OCI-LY3 (cell line): Measurements from ENCODE around the gene EEF1B2.
"Not testable (repeated sequence)": the region's sequence is repeated elsewhere in the genome, so short reads cannot be mapped to it uniquely, and the experiment has no call there.

Experiments used
- H2AFZ ChIP-seq: fragments of 200-600, 300-600 bp; shearing (Covaris generic); 2 replicates; pipeline ENCODE4 v1.6.0; 2014; ENCODE audit warnings: antibody characterized with exemption, low read depth, low read length
- H3K27ac ChIP-seq: fragments of 200-600, 300-600 bp; sonication (generic); 2 replicates; pipeline ENCODE4 v1.5.1; 2014; ENCODE audit warnings: mild to moderate bottlenecking, low read length, moderate library complexity, mixed read lengths
- H3K27me3 ChIP-seq: fragments of 200-600, 300-600 bp; sonication (generic); 2 replicates; pipeline ENCODE4 v1.6.1; 2014; ENCODE audit warnings: low read depth, low read length, mixed read lengths
- H3K36me3 ChIP-seq: fragments of 200-600, 300-600 bp; sonication (generic); replicated peaks from 2 replicates; pipeline ENCODE3; 2014; ENCODE audit warnings: low read depth, low read length, mixed read lengths
- H3K4me1 ChIP-seq: fragments of 300-600, 200-600 bp; sonication (generic); 2 replicates; pipeline ENCODE4 v1.6.1; 2014; ENCODE audit warnings: low read length, mixed read lengths
- H3K4me2 ChIP-seq: fragments of 200-600, 300-600 bp; sonication (generic); 2 replicates; pipeline ENCODE4 v1.6.1; 2014; ENCODE audit warnings: low read length, mixed read lengths
- H3K4me3 ChIP-seq: fragments of 300-600, 200-600 bp; sonication (generic); 2 replicates; pipeline ENCODE4 v1.5.1; 2014; ENCODE audit warnings: antibody characterized with exemption, mild to moderate bottlenecking, low read length, moderate library complexity
- H3K79me2 ChIP-seq: fragments of 300-600, 200-600 bp; shearing (Covaris generic); 2 replicates; pipeline ENCODE4 v1.6.1; 2014; ENCODE audit warnings: mild to moderate bottlenecking, low read length, mixed read lengths
- H3K9ac ChIP-seq: fragments of 300-600, 200-600 bp; shearing (Covaris generic); 2 replicates; pipeline ENCODE4 v1.6.0; 2014; ENCODE audit warnings: mild to moderate bottlenecking, low read length, moderate library complexity
- H3K9me3 ChIP-seq: fragments of 200-600, 300-600 bp; shearing (Covaris generic); 2 replicates; pipeline ENCODE4 v1.6.1; 2014; ENCODE audit warnings: low read length, mixed read lengths; ENCODE audit not compliant: insufficient read depth
- H4K20me1 ChIP-seq: fragments of 200-600, 300-600 bp; sonication (generic); 2 replicates; pipeline ENCODE4 v1.6.1; 2016; ENCODE audit warnings: low read length, mixed read lengths; ENCODE audit not compliant: insufficient read depth
- CTCF ChIP-seq: fragments of 200-600, 300-600 bp; sonication (generic); IDR thresholded peaks from 2 replicates; pipeline ENCODE4 v1.5.1; 2014; ENCODE audit warnings: antibody characterized with exemption, low read length, low read depth
- EZH2phosphoT487 ChIP-seq: fragments of 200-600 bp; shearing (Covaris generic); IDR thresholded peaks from 2 replicates; pipeline ENCODE4 v1.6.1; 2018; ENCODE audit warnings: antibody characterized with exemption, mixed run types, low read depth

The EEF1B2 gene

DNA sequence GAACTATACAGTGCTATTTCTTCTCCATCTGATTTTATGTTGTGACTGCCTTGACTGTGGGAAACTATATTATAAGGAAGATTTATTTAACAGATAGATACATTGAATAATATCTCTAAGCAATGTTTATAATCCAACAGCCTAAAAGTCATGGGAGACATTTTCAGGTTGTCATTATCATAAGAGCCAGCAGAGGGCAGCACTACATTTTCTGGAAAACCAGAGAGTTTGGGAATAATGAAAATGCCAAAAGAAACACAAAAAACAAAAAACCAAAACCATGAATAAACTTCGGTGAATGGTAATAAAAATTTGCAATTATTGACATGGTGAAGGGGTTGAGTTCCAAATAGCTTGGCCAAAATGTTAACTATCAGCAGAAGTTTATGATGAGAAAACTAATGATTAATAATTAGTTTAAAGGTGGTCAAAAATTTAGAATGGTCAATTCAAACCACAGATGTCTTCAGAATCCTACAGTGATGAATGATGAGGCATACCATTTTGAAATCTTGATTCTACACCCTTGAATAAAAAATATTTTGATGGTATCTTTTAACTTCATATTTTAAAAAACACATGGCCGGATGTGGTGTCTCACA is 4.7 kb downstream of the EEF1B2 start:
- no peak overlapping the region for H3K9ac ChIP-seq
- TF ChIP-seq CTCF (peak; percentile 75), EZH2phosphoT487 (no peak)
- H2AFZ ChIP-seq = no peak overlapping the region
- H3K27ac ChIP-seq = no peak overlapping the region
- H3K4me3 ChIP-seq = no peak overlapping the region
- no peak overlapping the region for H3K4me2 ChIP-seq
- H3K36me3 ChIP-seq = peaks cover 38% of the 10 kb centered on the region
- peaks cover 11% of the 10 kb centered on the region for H3K4me1 ChIP-seq
- H3K9me3 ChIP-seq = no peaks in the 10 kb centered on the region
- no peaks in the 10 kb centered on the region for H3K27me3 ChIP-seq
- H4K20me1 ChIP-seq = peaks cover 7% of the 10 kb centered on the region; the same call in 1 of the 2 replicates
- peaks cover 42% of the 10 kb centered on the region for H3K79me2 ChIP-seq

DNA sequence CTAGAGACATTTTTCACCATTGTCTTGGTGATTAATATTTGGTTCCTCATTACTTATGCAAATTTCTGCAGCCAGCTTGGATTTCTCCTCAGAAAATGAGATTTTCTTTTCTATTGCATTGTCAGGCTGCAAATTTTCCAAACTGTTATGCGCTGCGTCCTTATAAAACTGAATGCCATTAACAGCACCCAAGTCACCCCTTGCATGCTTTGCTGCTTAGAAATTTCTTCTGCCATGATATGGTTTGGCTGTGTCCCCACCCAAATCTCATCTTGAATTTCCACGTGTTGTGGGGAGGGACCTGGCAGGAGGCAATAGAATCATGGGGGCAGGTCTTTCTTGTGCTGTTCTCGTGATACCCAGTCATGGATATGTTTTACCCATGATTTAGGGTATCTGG is 8.5 kb downstream of the EEF1B2 start:
- not testable (repeated sequence) for H3K36me3 ChIP-seq, H2AFZ ChIP-seq, H3K4me1 ChIP-seq, H3K9me3 ChIP-seq, H3K27me3 ChIP-seq, H4K20me1 ChIP-seq, H3K4me3 ChIP-seq, H3K27ac ChIP-seq, H3K79me2 ChIP-seq, H3K4me2 ChIP-seq, H3K9ac ChIP-seq

DNA sequence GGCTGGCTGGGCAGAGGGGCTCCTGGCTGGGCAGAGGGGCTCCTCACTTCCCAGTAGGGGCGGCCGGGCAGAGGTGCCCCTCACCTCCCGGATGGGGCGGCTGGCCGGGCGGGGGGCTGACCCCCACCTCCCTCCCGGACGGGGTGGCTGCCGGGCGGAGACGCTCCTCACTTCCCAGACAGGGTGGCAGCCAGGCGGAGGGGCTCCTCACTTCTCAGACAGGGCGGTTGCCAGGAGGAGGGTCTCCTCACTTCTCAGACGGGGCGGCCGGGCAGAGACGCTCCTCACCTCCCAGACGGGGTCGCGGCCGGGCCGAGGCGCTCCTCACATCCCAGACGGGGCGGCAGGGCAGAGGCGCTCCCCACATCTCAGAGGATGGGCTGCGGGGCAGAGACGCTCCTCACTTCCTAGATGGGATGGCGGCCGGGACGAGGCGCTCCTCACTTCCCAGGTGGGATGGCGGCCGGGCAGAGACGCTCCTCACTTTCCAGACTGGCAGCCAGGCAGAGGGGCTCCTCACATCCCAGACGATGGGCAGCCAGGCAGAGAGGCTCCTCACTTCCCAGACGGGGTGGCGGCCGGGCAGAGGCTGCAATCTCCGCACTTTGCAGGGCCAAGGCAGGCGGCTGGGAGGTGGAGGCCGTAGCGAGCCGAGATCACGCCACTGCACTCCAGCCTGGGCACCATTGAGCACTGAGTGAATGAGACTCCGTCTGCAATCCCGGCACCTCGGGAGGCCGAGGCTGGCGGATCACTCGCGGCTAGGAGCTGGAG is 12.1 kb downstream of the EEF1B2 start:
- not testable (repeated sequence) for H3K9ac ChIP-seq, H2AFZ ChIP-seq, H3K27me3 ChIP-seq, H3K9me3 ChIP-seq, H3K79me2 ChIP-seq, H4K20me1 ChIP-seq, H3K27ac ChIP-seq, H3K4me2 ChIP-seq, H3K4me1 ChIP-seq, H3K36me3 ChIP-seq, H3K4me3 ChIP-seq

GRCh38 chr2:206173147-206173546 is 13.5 kb downstream of the EEF1B2 start:
- Histone ChIP-seq H3K9ac (no peak overlapping the region), H4K20me1 (no peaks in the 10 kb centered on the region), H3K4me1 (no peaks in the 10 kb centered on the region), H3K4me3 (no peak overlapping the region), H3K9me3 (no peaks in the 10 kb centered on the region), H3K79me2 (no peaks in the 10 kb centered on the region), H3K4me2 (no peak overlapping the region), H2AFZ (no peak overlapping the region), H3K36me3 (no peaks in the 10 kb centered on the region), H3K27ac (no peak overlapping the region), H3K27me3 (no peaks in the 10 kb centered on the region)
- TF ChIP-seq CTCF (no peak), EZH2phosphoT487 (no peak)

DNA sequence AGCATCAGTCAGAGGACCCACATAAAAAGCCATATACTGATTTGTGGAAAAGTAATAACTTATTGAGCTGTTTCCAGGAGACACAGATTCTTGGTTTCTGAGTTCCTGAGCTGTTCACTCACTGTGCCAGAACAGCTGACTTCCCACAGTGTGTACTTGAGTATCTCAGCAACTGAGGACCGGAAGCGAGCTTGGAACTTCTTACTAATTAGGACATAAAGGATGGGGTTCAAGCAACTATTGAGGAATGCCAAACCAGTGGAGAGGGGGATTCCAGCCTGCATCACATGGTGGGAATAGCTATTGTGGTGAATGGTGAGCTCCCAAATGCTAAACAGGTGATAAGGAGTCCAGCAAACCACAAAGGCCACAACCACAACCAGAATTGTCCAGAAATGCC is 16.4 kb downstream of the EEF1B2 start:
- no peak overlapping the region for H2AFZ ChIP-seq
- no peaks in the 10 kb centered on the region for H3K27me3 ChIP-seq
- TF ChIP-seq EZH2phosphoT487 (no peak), CTCF (no peak)
- H3K9me3 ChIP-seq = no peaks in the 10 kb centered on the region
- no peaks in the 10 kb centered on the region for H4K20me1 ChIP-seq
- H3K4me2 ChIP-seq = no peak overlapping the region
- H3K4me3 ChIP-seq = no peak overlapping the region
- no peak overlapping the region for H3K9ac ChIP-seq
- no peaks in the 10 kb centered on the region for H3K4me1 ChIP-seq
- H3K79me2 ChIP-seq = no peaks in the 10 kb centered on the region
- H3K27ac ChIP-seq = no peak overlapping the region
- H3K36me3 ChIP-seq = no peaks in the 10 kb centered on the region
